CD4-positive, alpha-beta memory T cell (primary cell): ENCODE measurements around the gene PPIP5K2. TPM values are rescaled to one million over a fixed set of nuclear protein-coding genes. Genes with fewer than 3 reads are reported as not detected.

Experiments
- CTCF ChIA-PET: fragments of 350-600 bp; sonication (Branson Sonifier 250); formaldehyde crosslinking; loops from one replicate; lab custom pipeline; 2021; ENCODE audit warnings: inconsistent platforms; ENCODE audit not compliant: partially characterized antibody; lab: Charles Lee
- POLR2A ChIA-PET: fragments of 350-600 bp; sonication (Branson Sonifier 250); formaldehyde crosslinking; loops from one replicate; lab custom pipeline; 2021; ENCODE audit not compliant: partially characterized antibody; lab: Charles Lee
- DNase-seq, 5 donors: peaks; one replicate each; pipeline versions ENCODE4 v3.0.0 to v3.0.0-alpha.2; 2020 to 2022; ENCODE audit warnings: mixed read lengths in 1 of 5
- H3K27ac ChIP-seq: one replicate; pipeline ENCODE4 v1.7.0; 2013; ENCODE audit warnings: low read depth, low read length
- H3K27me3 ChIP-seq: 2 replicates; pipeline ENCODE4 v1.7.0; 2013; ENCODE audit warnings: mild to moderate bottlenecking, low read length, moderate library complexity; ENCODE audit not compliant: insufficient read depth
- H3K36me3 ChIP-seq: 2 replicates; pipeline ENCODE4 v1.7.0; 2013; ENCODE audit warnings: mild to moderate bottlenecking, low read length, moderate library complexity; ENCODE audit not compliant: insufficient read depth
- H3K4me1 ChIP-seq: 2 replicates; pipeline ENCODE4 v1.7.0; 2013; ENCODE audit warnings: mild to moderate bottlenecking, low read length, moderate library complexity; ENCODE audit not compliant: insufficient read depth
- H3K4me3 ChIP-seq, 2 donors: one replicate each; pipeline ENCODE4 v1.7.0; 2013; ENCODE audit warnings: low read length in 2 of 2, mild to moderate bottlenecking in 1 of 2
- H3K9me3 ChIP-seq, 2 donors: one replicate each; pipeline ENCODE4 v1.7.0; 2013; ENCODE audit warnings: low read length in 2 of 2, control low read depth in 1 of 2; ENCODE audit not compliant: control insufficient read depth in 1 of 2
- H3K27ac Mint-ChIP-seq, 7 donors: one replicate each; pipeline ENCODE4 v1.8.0; 2020 to 2021; ENCODE audit warnings: mixed read lengths in 7 of 7, mild to moderate bottlenecking in 6 of 7, inconsistent platforms in 3 of 7, moderate library complexity in 3 of 7
- H3K27me3 Mint-ChIP-seq, 2 donors: one replicate each; pipeline ENCODE4 v1.8.0; 2020 to 2021; ENCODE audit warnings: mixed read lengths in 2 of 2
- H3K36me3 Mint-ChIP-seq, 2 donors: one replicate each; pipeline ENCODE4 v1.8.0; 2020 to 2021; ENCODE audit warnings: mixed read lengths in 2 of 2, inconsistent platforms in 1 of 2, mild to moderate bottlenecking in 1 of 2
- H3K4me1 Mint-ChIP-seq, 4 donors: one replicate each; pipeline ENCODE4 v1.8.0; 2020 to 2021; ENCODE audit warnings: mixed read lengths in 4 of 4, mild to moderate bottlenecking in 1 of 4
- H3K4me3 Mint-ChIP-seq, 8 donors: one replicate each; pipeline ENCODE4 v1.8.0; 2020 to 2021; ENCODE audit warnings: mixed read lengths in 8 of 8, mild to moderate bottlenecking in 7 of 8, moderate library complexity in 6 of 8, inconsistent platforms in 3 of 8
- H3K9me3 Mint-ChIP-seq, 8 donors: one replicate each; pipeline ENCODE4 v1.8.0; 2020 to 2021; ENCODE audit warnings: mixed read lengths in 8 of 8, mild to moderate bottlenecking in 5 of 8, inconsistent platforms in 3 of 8, moderate library complexity in 1 of 8
- intact Hi-C: fragments of 100-400 bp; cut with micrococcal nuclease; formaldehyde crosslinking; loops from one replicate; pipeline ENCODE4 v1.15.1; 2023
- polyA plus RNA-seq, 2 donors: library from polyadenylated mRNA; unstranded; fragments of 300-500 nt; fragmentation: Illumina TruSeq; gene quantifications; one replicate each; pipeline ENCODE4 v1.2.3, GENCODE V29; 2021
- total RNA-seq, 2 experiments: library from RNA; stranded (reverse); gene quantifications; one replicate each; pipeline ENCODE4 v1.2.3, GENCODE V29; 2021

The PPIP5K2 gene
- total and polyA plus RNA-seq, 4 experiments from 2014 or later: 21.1 to 66.5 (median 43.3) TPM

- ChIA-PET CTCF (interaction anchor here (0.7 to 1.1 kb wide), 2 partner anchors 11 to 24 kb away, joined by 3 to 8 read pairs; partner anchors contain the start of genes GIN1 and PPIP5K2), POLR2A (interaction anchor here (1.2 kb wide), 1 partner anchor 11 kb away, joined by 5 read pairs; the partner anchor contains the start of genes GIN1 and PPIP5K2)
- no peak overlapping the region for H3K27ac ChIP-seq
- H3K4me1 Mint-ChIP-seq: peaks cover 21 to 41% (median 36%) of the 10 kb centered on the region in 4 donors
- intact Hi-C loops: no loop called here
- no peaks in the 10 kb centered on the region for H3K27me3 Mint-ChIP-seq
- no peaks in the 10 kb centered on the region for H3K27me3 ChIP-seq
- peaks cover 16 to 24% of the 10 kb centered on the region in 2 donors for H3K36me3 Mint-ChIP-seq
- peaks cover 0 to 3% (median 0%) of the 10 kb centered on the region in 8 donors for H3K9me3 Mint-ChIP-seq
- H3K4me1 ChIP-seq: peaks cover 27% of the 10 kb centered on the region
- H3K9me3 ChIP-seq: no peaks in the 10 kb centered on the region
- H3K4me3 ChIP-seq: no peak overlapping the region
- H3K27ac Mint-ChIP-seq: peak overlapping the region in 1 of 7 donors; percentile 12
- H3K36me3 ChIP-seq: no peaks in the 10 kb centered on the region
- no peak overlapping the region for H3K4me3 Mint-ChIP-seq
- no peak for DNase-seq
Observed at GRCh38 chr5:103109277-103109676, 10.8 kb upstream of the PPIP5K2 start.

DNA sequence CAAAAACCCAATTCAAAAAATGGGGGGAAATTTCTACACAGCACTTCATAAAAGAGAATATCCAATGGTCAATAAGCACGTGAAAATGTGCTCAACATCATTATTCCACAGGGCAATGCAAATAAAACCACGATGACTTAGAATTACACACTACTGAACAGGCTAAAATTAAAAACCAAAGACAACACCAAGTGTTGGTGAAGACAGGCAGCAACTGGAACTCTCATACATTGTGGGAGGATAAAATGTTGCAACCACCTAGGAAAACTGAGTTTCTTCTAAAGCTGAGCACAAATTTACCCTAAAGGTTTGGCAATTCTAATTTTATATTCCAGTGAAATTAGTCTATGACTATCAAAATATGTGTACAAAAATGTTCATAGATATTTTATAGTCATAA lies 9.7 kb upstream of the PPIP5K2 start:
- peak overlapping the region in 1 of 8 donors; percentile 33 for H3K4me3 Mint-ChIP-seq
- ChIA-PET CTCF (no interaction called here), POLR2A (interaction anchor here (2.5 kb wide), 1 partner anchor 10 kb away, joined by 46 read pairs; the partner anchor contains the start of genes GIN1 and PPIP5K2)
- Histone ChIP-seq H3K4me3 (no peak overlapping the region), H3K27ac (no peak overlapping the region), H3K4me1 (peaks cover 27% of the 10 kb centered on the region), H3K27me3 (no peaks in the 10 kb centered on the region), H3K36me3 (no peaks in the 10 kb centered on the region), H3K9me3 (no peaks in the 10 kb centered on the region)
- peaks cover 23 to 51% (median 39%) of the 10 kb centered on the region in 4 donors for H3K4me1 Mint-ChIP-seq
- H3K27me3 Mint-ChIP-seq: no peaks in the 10 kb centered on the region
- DNase-seq: no peak
- H3K9me3 Mint-ChIP-seq: peaks cover 0 to 3% (median 0%) of the 10 kb centered on the region in 8 donors
- H3K36me3 Mint-ChIP-seq: peaks cover 8 to 17% of the 10 kb centered on the region in 2 donors
- H3K27ac Mint-ChIP-seq: peak overlapping the region in 3 of 7 donors; percentile 5 to 36 (median 7)
- intact Hi-C loops: no loop called here

DNA sequence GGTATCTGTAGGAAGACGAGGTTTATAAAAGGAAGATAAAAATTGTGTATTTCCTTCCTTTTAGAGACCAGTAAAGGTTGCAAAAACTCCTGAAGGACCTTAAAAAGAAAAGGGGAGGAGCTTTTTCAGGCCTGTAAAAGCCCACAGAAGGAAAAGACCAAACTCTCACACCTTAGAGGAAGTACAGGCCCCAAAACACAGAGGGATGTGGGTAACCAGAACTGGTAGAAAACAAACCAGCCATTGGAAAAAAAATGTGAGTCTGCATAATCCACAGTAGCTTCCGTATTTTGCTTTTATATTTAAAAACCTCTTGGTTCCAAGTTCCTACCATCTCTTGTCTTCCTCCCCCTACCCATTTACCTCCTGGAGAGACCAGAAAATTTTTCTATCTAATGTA lies 8.6 kb upstream of the PPIP5K2 start:
- H3K27ac Mint-ChIP-seq: peak overlapping the region; percentile 48 to 95 (median 92)
- peaks cover 8 to 17% of the 10 kb centered on the region in 2 donors for H3K36me3 Mint-ChIP-seq
- ChIA-PET POLR2A (interaction anchor here (1.0 to 2.5 kb wide), 3 partner anchors 9 to 147 kb away, joined by 3 to 46 read pairs (median 8); partner anchors contain the start of genes GIN1, MACIR and PPIP5K2), CTCF (no interaction called here)
- no peaks in the 10 kb centered on the region for H3K36me3 ChIP-seq
- peaks cover 0 to 3% (median 0%) of the 10 kb centered on the region in 8 donors for H3K9me3 Mint-ChIP-seq
- H3K4me3 ChIP-seq: no peak overlapping the region
- no peak overlapping the region for H3K27ac ChIP-seq
- peak in 4 of 5 donors; percentile 61 to 70 (median 63) for DNase-seq
- peaks cover 23 to 53% (median 39%) of the 10 kb centered on the region in 4 donors for H3K4me1 Mint-ChIP-seq
- peaks cover 31% of the 10 kb centered on the region for H3K4me1 ChIP-seq
- H3K27me3 ChIP-seq: no peaks in the 10 kb centered on the region
- intact Hi-C loops: no loop called here
- H3K4me3 Mint-ChIP-seq: peak overlapping the region; percentile 41 to 85 (median 70)
- no peaks in the 10 kb centered on the region for H3K27me3 Mint-ChIP-seq
- no peaks in the 10 kb centered on the region for H3K9me3 ChIP-seq

- H3K4me1 ChIP-seq: peaks cover 35% of the 10 kb centered on the region
- H3K36me3 ChIP-seq: no peaks in the 10 kb centered on the region
- no peaks in the 10 kb centered on the region for H3K27me3 ChIP-seq
- peak overlapping the region in 5 of 7 donors; percentile 15 to 92 (median 92) for H3K27ac Mint-ChIP-seq
- POLR2A ChIA-PET: interaction anchor here (0.9 kb wide), 1 partner anchor 349 kb away, joined by 3 read pairs; no protein-coding TSS in a partner anchor
- no peaks in the 10 kb centered on the region for H3K9me3 ChIP-seq
- H3K27me3 Mint-ChIP-seq: no peaks in the 10 kb centered on the region
- intact Hi-C loops: no loop called here
- no peak overlapping the region for H3K4me3 ChIP-seq
- H3K4me3 Mint-ChIP-seq: peak overlapping the region in 3 of 8 donors; percentile 57 to 77 (median 60)
- H3K27ac ChIP-seq: no peak overlapping the region
- no peak for DNase-seq
- H3K9me3 Mint-ChIP-seq: peaks cover 0 to 3% (median 0%) of the 10 kb centered on the region in 8 donors
- peaks cover 23 to 57% (median 39%) of the 10 kb centered on the region in 4 donors for H3K4me1 Mint-ChIP-seq
- CTCF ChIA-PET: interaction anchor here (0.9 to 2.4 kb wide), 2 partner anchors 16 to 26 kb away, joined by 3 to 5 read pairs; no protein-coding TSS in a partner anchor
- peaks cover 3 to 7% of the 10 kb centered on the region in 2 donors for H3K36me3 Mint-ChIP-seq
Observed at GRCh38 chr5:103112910-103113309, 7.2 kb upstream of the PPIP5K2 start.

DNA sequence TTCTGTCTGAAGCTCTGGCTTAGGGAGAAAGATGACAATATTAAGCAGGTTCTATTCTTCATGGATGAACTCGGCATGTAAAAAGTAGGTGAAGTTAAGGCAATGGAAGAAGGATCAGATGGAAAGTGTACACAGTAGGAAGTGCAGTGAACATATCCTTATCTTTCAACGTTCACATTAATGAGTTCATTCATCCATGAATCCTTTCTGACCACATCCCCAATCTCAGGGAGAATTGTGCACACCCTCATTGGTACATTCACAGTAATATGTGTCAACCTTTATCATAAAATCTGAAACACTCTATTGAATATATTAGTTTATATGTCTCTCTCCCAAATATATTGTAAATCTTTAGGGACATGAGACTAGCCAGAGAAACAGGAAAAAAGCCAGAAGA lies 5.7 kb upstream of the PPIP5K2 start:
- no peak for DNase-seq
- peaks cover 30 to 70% (median 47%) of the 10 kb centered on the region in 4 donors for H3K4me1 Mint-ChIP-seq
- Histone ChIP-seq H3K36me3 (no peaks in the 10 kb centered on the region), H3K4me3 (no peak overlapping the region), H3K27me3 (no peaks in the 10 kb centered on the region), H3K4me1 (peaks cover 49% of the 10 kb centered on the region), H3K27ac (no peak overlapping the region), H3K9me3 (no peaks in the 10 kb centered on the region)
- peaks cover 0 to 3% (median 0%) of the 10 kb centered on the region in 8 donors for H3K9me3 Mint-ChIP-seq
- H3K27me3 Mint-ChIP-seq: no peaks in the 10 kb centered on the region
- no peaks in the 10 kb centered on the region for H3K36me3 Mint-ChIP-seq
- CTCF ChIA-PET: interaction anchor here (2.4 kb wide), 2 partner anchors 14 to 25 kb away, joined by 5 to 7 read pairs; no protein-coding TSS in a partner anchor
- no peak overlapping the region for H3K4me3 Mint-ChIP-seq
- intact Hi-C loops: no loop called here
- H3K27ac Mint-ChIP-seq: peak overlapping the region in 1 of 7 donors; percentile 32
- POLR2A ChIA-PET: no interaction called here

- intact Hi-C loops: no loop called here
- POLR2A ChIA-PET: no interaction called here
- no peak overlapping the region for H3K4me3 ChIP-seq
- no peak overlapping the region for H3K4me3 Mint-ChIP-seq
- peaks cover under 1 to 15% of the 10 kb centered on the region in 2 donors for H3K36me3 Mint-ChIP-seq
- CTCF ChIA-PET: no interaction called here
- H3K9me3 ChIP-seq: no peaks in the 10 kb centered on the region
- H3K9me3 Mint-ChIP-seq: no peaks in the 10 kb centered on the region
- no peak overlapping the region for H3K27ac Mint-ChIP-seq
- peaks cover 48% of the 10 kb centered on the region for H3K4me1 ChIP-seq
- DNase-seq: no peak
- no peaks in the 10 kb centered on the region for H3K27me3 ChIP-seq
- H3K27ac ChIP-seq: no peak overlapping the region
- H3K4me1 Mint-ChIP-seq: peaks cover 29 to 62% (median 45%) of the 10 kb centered on the region in 4 donors
- no peaks in the 10 kb centered on the region for H3K36me3 ChIP-seq
- no peaks in the 10 kb centered on the region for H3K27me3 Mint-ChIP-seq
Observed at GRCh38 chr5:103117471-103117991, 2.6 kb upstream of the PPIP5K2 start.
